HFF-Myc (cell line): ENCODE measurements around the gene CD53.
"Not testable (repeated sequence)": the region's sequence is repeated elsewhere in the genome, so short reads cannot be mapped to it uniquely, and the experiment has no call there.

ENCODE experiments used
- DNase-seq: peaks from one replicate; pipeline ENCODE4 v3.0.0-alpha.2; 2011; ENCODE audit warnings: low read depth; ENCODE audit errors: extremely low read depth
- H3K4me3 ChIP-seq: replicated peaks from 2 replicates; pipeline ENCODE4 v1.5.1; 2011; ENCODE audit warnings: low read depth, mild to moderate bottlenecking, control low read depth, low read length
- CTCF ChIP-seq: IDR thresholded peaks from 2 replicates; pipeline ENCODE4 v1.5.1; 2012; ENCODE audit warnings: mild to moderate bottlenecking, low read depth, low read length, control low read depth; ENCODE audit errors: missing control alignments

CD53 gene

GRCh38 chr1:110928904-110929303, 56.0 kb downstream of the CD53 start:
- no peak for TF ChIP-seq CTCF
- DNase-seq, result no peak

GRCh38 chr1:110931097-110931496, 58.1 kb downstream of the CD53 start:
- DNase-seq, H3K4me3 ChIP-seq: not testable (repeated sequence)

More at GRCh38 chr1:110928904-110929303, 56.0 kb downstream of the CD53 start:
- H3K4me3 ChIP-seq, result no peak overlapping the region

- DNase-seq, result no peak
- H3K4me3 ChIP-seq, result no peak overlapping the region
- TF ChIP-seq CTCF, result no peak
Observed at GRCh38 chr1:110936567-110936966, 63.6 kb downstream of the CD53 start.

GRCh38 chr1:110944806-110945205, 71.9 kb downstream of the CD53 start:
- TF ChIP-seq CTCF, result no peak
- no peak overlapping the region for H3K4me3 ChIP-seq
- no peak for DNase-seq

GRCh38 chr1:110945626-110946025, 72.7 kb downstream of the CD53 start:
- no peak overlapping the region for H3K4me3 ChIP-seq
- DNase-seq, result no peak
- no peak for TF ChIP-seq CTCF

GRCh38 chr1:110948038-110948810, 75.3 kb downstream of the CD53 start:
- DNase-seq, result no peak
- TF ChIP-seq CTCF, result no peak

More at GRCh38 chr1:110948038-110948810, 75.3 kb downstream of the CD53 start:
- H3K4me3 ChIP-seq, result no peak overlapping the region
